HepG2 (cell line): Measurements from ENCODE around the gene CDK10. TPM values are rescaled to one million over a fixed set of nuclear protein-coding genes. Genes with fewer than 3 reads are reported as not detected.

Experiments used
- ATAC-seq: fragments of 200-7000 bp; cut with Tn5 transposase; 3 replicates; pipeline ENCODE4 v1.9.1; 2020; ENCODE audit warnings: mild to moderate bottlenecking, moderate library complexity
- BruUV-seq: library from RNA; stranded (reverse); fragments of 400-500 nt; replicated peaks from 2 replicates; lab custom pipeline; 2021; lab: Mats Ljungman, UMichigan
- CTCF ChIA-PET: fragments of 300-600 bp; formaldehyde crosslinking; extraction: SDS; loops from one replicate; lab custom pipeline; 2021; ENCODE audit warnings: low total read pairs, inconsistent platforms, low intra/inter-chr PET ratio; lab: Yijun Ruan, JAX
- POLR2A ChIA-PET: fragments of 350-600 bp; sonication (Branson Sonifier 250); formaldehyde crosslinking; loops from one replicate; lab custom pipeline; 2020; ENCODE audit warnings: antibody characterized with exemption, inconsistent platforms; lab: Yijun Ruan, JAX
- DNase-seq: peaks from one replicate; pipeline ENCODE4 v3.0.0-alpha.2; 2015; ENCODE audit warnings: low spot score
- FAIRE-seq: peaks from 3 replicates; lab custom pipeline; 2011; peaks lifted over from hg19 to GRCh38; lab: Jason Lieb, UNC
- H2AFZ ChIP-seq: one replicate; pipeline ENCODE4 v1.6.1; 2011; ENCODE audit warnings: low read length, inconsistent platforms
- H3K27ac ChIP-seq: fragments of 300-600 bp; 3 replicates; pipeline ENCODE4 v1.8.0; 2011; ENCODE audit warnings: mixed run types, mild to moderate bottlenecking, mixed read lengths, low read length, inconsistent platforms; ENCODE audit not compliant: insufficient read depth; ENCODE audit errors: extremely low read length
- H3K27me3 ChIP-seq, 2 experiments: fragments of 200-600 bp in 1 of 2; 2 replicates in 1 of 2; 3 replicates in 1 of 2; pipeline versions ENCODE4 v1.6.0 to v1.8.0; 2011; ENCODE audit warnings: low read length in 2 of 2, mild to moderate bottlenecking in 2 of 2, moderate library complexity in 2 of 2, inconsistent platforms in 1 of 2; ENCODE audit not compliant: insufficient read depth in 2 of 2, control insufficient read depth in 1 of 2
- H3K36me3 ChIP-seq, 2 experiments: fragments of 200-600 bp in 1 of 2; replicated peaks in 1 of 2; 2 replicates in 1 of 2; 3 replicates in 1 of 2; pipeline versions ENCODE4 v1.5.1 to v1.8.0; 2011; ENCODE audit warnings: low read length in 2 of 2, inconsistent platforms in 1 of 2; ENCODE audit not compliant: insufficient read depth in 2 of 2, control insufficient read depth in 1 of 2
- H3K4me1 ChIP-seq: 2 replicates; pipeline ENCODE4 v1.5.1; 2012; ENCODE audit warnings: low read length, inconsistent platforms; ENCODE audit not compliant: insufficient read depth
- H3K4me2 ChIP-seq: 2 replicates; pipeline ENCODE4 v1.6.0; 2011; ENCODE audit warnings: low read depth, low read length, inconsistent platforms
- H3K4me3 ChIP-seq, 3 experiments: fragments of 200-600 bp in 1 of 3; sonication (generic), shearing (Covaris generic) in 1 of 3; replicated peaks in 1 of 3; 2 replicates each; pipeline ENCODE4 v1.5.1; 2011 to 2016; ENCODE audit warnings: low read length in 3 of 3, inconsistent platforms in 2 of 3, low read depth in 2 of 3, mild to moderate bottlenecking in 2 of 3, control low read depth in 1 of 3, mixed read lengths in 1 of 3; ENCODE audit not compliant: insufficient read depth in 1 of 3
- H3K79me2 ChIP-seq: one replicate; pipeline ENCODE4 v1.6.1; 2011; ENCODE audit warnings: low read length, inconsistent platforms; ENCODE audit not compliant: insufficient read depth
- H3K9ac ChIP-seq: 2 replicates; pipeline ENCODE4 v1.6.0; 2011; ENCODE audit warnings: mild to moderate bottlenecking, low read depth, low read length, inconsistent platforms; ENCODE audit not compliant: insufficient read depth
- H3K9me3 ChIP-seq: 2 replicates; pipeline ENCODE4 v1.5.1; 2012; ENCODE audit warnings: mild to moderate bottlenecking, low read length
- H4K20me1 ChIP-seq: 2 replicates; pipeline ENCODE4 v1.6.0; 2011; ENCODE audit warnings: inconsistent platforms, mild to moderate bottlenecking, low read length, moderate library complexity; ENCODE audit not compliant: insufficient read depth
- AGO2 ChIP-seq: fragments of 200-400 bp; formaldehyde crosslinking; optimal IDR thresholded peaks from 2 replicates; pipeline ENCODE3; 2017; ENCODE audit warnings: mild to moderate bottlenecking, low read depth, low read length, moderate library complexity
- FOXK1 ChIP-seq: sonication (generic); formaldehyde crosslinking; IDR thresholded peaks from 2 replicates; pipeline ENCODE4 v1.4.0; 2020; ENCODE audit warnings: low read depth, missing genetic modification reagents, borderline replicate concordance
- ZFX ChIP-seq: sonication (generic); formaldehyde crosslinking; IDR thresholded peaks from 2 replicates; pipeline ENCODE4 v1.4.0; 2020; ENCODE audit warnings: mild to moderate bottlenecking, low read depth, missing genetic modification reagents, moderate library complexity
- ZNF512 ChIP-seq: sonication (generic); formaldehyde crosslinking; IDR thresholded peaks from 2 replicates; pipeline ENCODE4 v1.4.0; 2020; ENCODE audit warnings: mild to moderate bottlenecking, missing genetic modification reagents
- WGBS: methylation state at CpG from one replicate; pipeline ENCODE4 v1.1.6; 2017; ENCODE audit warnings: low lambda C conversion rate; 5-methylcytosine and 5-hydroxymethylcytosine counted together
- in situ Hi-C: cut with HindIII; loops from 2 replicates; pipeline ENCODE4 v1.10.0; 2017; ENCODE audit warnings: low pct_unique_long_range_greater_than_20kb; ENCODE audit not compliant: extremely low pct_ligation_motif_present
- intact Hi-C: fragments of 100-400 bp; cut with micrococcal nuclease; formaldehyde crosslinking; loops from one replicate; pipeline ENCODE4 v1.10.0; 2022; ENCODE audit not compliant: unreplicated experiment
- polyA plus RNA-seq, 8 experiments: library from polyadenylated mRNA; depleted of rRNA in 3 of 8; stranded (reverse) in 7 of 8; unstranded in 1 of 8; fragments of >200 nt; fragmentation: Illumina TruSeq in 4 of 8; extraction: Trizol in 4 of 8; gene quantifications; 2 replicates each; pipeline versions ENCODE4 v1.2.1 to v1.2.3, GENCODE V29; 2011 to 2016; ENCODE audit warnings: low read depth in 4 of 8, missing spikeins in 1 of 8, mixed read lengths in 1 of 8; ENCODE audit not compliant: insufficient read depth in 1 of 8
- total RNA-seq, 5 experiments: library from RNA; depleted of rRNA; stranded (reverse); fragments of >200 nt; fragmentation: Illumina TruSeq; extraction: Trizol; gene quantifications; 2 replicates each; pipeline ENCODE4 v1.2.3, GENCODE V29; 2016; ENCODE audit warnings: low read depth in 1 of 5

CDK10 gene
- total and polyA plus RNA-seq, 2 of the 13 experiments (the other 11 are each of a cell fraction or from before 2014, with no cell fraction given) = 2.5 to 3.9 TPM

DNA sequence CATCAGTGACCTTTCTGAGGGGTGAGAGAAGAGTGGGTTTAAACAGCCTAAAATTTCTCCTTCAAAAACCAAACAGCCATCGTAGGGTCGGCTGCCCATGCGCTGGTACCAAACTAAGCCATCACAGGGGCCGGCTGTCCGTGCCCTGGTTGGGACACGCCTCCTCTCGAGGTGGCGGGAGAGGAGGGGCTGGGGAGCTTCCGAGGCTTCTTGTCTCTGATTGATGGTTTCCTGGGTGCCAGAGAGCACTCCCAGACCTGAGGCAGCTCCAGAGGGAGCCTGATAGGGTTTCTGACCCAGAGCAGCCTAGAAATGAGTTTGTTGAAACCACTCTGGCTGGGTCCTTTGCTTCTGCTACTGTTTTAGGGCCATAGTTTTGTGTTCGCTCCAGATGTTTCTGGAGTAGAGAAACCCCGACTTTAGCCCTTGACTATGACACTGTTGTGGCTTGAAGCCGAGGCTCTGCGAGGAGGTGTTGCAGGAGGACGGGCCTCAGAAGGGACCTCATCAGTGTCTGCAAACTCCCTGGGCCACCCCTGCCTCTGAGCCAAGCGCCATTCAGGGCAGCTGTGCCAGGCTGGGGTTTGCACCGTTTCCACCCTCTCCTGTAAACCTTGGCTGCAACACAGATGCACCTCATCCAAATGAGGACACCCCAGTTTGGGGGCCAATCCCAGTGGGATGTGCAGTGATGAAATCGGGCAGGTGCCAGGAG lies 41.1 kb downstream of the CDK10 start:
- peaks cover 29 to 57% of the 10 kb centered on the region in 2 experiments for H3K36me3 ChIP-seq

DNA sequence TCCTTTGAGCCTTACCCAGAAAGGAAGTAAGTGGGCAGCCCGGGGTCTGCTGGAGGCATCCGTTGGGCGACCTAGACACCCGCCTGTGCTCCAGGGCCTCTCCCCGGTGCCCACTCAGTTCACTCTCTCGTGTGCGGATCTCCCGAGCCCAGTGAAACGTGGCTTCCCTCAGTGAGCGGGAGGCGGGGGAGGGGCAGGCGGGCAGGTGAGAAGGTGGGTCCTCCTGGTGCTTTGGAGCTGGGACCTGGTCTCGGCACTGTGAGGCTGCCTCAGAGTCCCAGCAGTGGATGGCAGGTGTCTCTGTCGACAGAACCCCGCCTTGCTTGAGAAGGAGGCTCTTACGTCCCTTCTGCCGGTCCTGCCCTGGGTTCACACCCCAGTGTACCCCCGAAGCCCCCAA lies 42.8 kb downstream of the CDK10 start:
- intact Hi-C loops = no loop called here
- in situ Hi-C loops = no loop called here
- ChIA-PET POLR2A (no interaction called here), CTCF (no interaction called here)
- Histone ChIP-seq H3K79me2 (no peaks in the 10 kb centered on the region), H3K27ac (peak overlapping the region; percentile 50), H3K4me2 (no peak overlapping the region), H3K9ac (no peak overlapping the region), H3K9me3 (no peaks in the 10 kb centered on the region), H2AFZ (no peak overlapping the region), H3K4me3 (no peak overlapping the region), H4K20me1 (no peaks in the 10 kb centered on the region), H3K4me1 (peaks cover 21% of the 10 kb centered on the region), H3K36me3 (peaks cover 27 to 52% of the 10 kb centered on the region in 2 experiments), H3K27me3 (no peaks in the 10 kb centered on the region)
- BruUV-seq = no TSS peak
- 96% methylated on average over 16 of the region's 18 CpGs for WGBS
- FAIRE-seq (no peak), DNase-seq (no peak), ATAC-seq (peak; percentile 1; the same call in 2 of the 3 replicates)
- TF ChIP-seq ZFX (CRISPR knock-in tag) = no peak
- no peak for TF ChIP-seq FOXK1

More for the DNA sequence above, 41.1 kb downstream of the CDK10 start:
- peaks cover 1% of the 10 kb centered on the region; the same call in 1 of the 2 replicates for H4K20me1 ChIP-seq
- TF ChIP-seq AGO2 (peak; percentile 27), ZNF512 (CRISPR knock-in tag) (no peak)
- TF ChIP-seq, all 625 proteins: peak for 1
- no peak for DNase-seq
- WGBS = 92% methylated on average over 15 of the region's 17 CpGs
- no peak for ATAC-seq
- ChIA-PET CTCF (no interaction called here), POLR2A (no interaction called here)
- Histone ChIP-seq H3K9ac (no peak overlapping the region), H3K4me2 (no peak overlapping the region), H2AFZ (no peak overlapping the region), H3K4me1 (peaks cover 27% of the 10 kb centered on the region), H3K4me3 (no peak overlapping the region), H3K27ac (no peak overlapping the region), H3K27me3 (no peaks in the 10 kb centered on the region), H3K79me2 (peaks cover 10% of the 10 kb centered on the region), H3K9me3 (no peaks in the 10 kb centered on the region)
- intact Hi-C loops (no loop called here), in situ Hi-C loops (no loop called here)
- BruUV-seq = no TSS peak
- no peak for FAIRE-seq
